Measurements from ENCODE around the gene GRM7. TPM values are rescaled to one million over a fixed set of nuclear protein-coding genes. Genes with fewer than 3 reads are reported as not detected.

The GRM7 gene
- total and polyA plus RNA-seq, 2 donors (not counting 1 experiment from before 2014, with no cell fraction given), result not detected

DNA sequence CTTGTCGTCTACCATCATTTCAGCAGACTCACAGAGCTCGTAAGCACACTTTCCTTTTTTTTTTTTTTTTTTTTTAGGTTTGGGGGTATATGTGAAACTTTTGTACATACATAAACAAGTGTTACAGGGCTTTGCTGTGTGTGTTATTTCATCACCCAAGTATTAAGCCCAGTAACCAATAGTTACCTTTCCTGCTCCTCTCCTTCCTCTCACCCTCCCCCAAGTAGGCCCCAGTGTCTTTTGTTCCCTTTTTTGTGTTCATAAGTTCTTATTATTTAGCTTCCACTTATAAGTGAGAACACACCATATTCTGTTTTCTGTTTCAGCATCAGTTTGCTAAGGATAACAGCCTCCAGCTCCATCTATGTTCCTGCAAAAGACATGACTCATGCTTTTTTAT lies 746.8 kb downstream of the GRM7 start:
- Histone ChIP-seq H3K79me2 (ENCODE audit: control insufficient read depth, insufficient read depth, low read length) (no peaks in the 10 kb centered on the region), H3K27me3 (replicated peaks in 1 of 4; ENCODE audit: control extremely low read depth in 1 of 4, control insufficient read depth in 3 of 4, insufficient read depth in 4 of 4, low read length in 3 of 4) (no peaks in the 10 kb centered on the region), H3K4me2 (replicated peaks; ENCODE audit: low read depth, low read length, poor library complexity, severe bottlenecking) (no peak overlapping the region), H3K4me3 (ENCODE audit: control extremely low read depth in 1 of 5, extremely low read depth in 1 of 5, insufficient read depth in 1 of 5, low read depth in 2 of 5, low read length in 4 of 5) (no peak overlapping the region), H3K9me3 (ENCODE audit: control extremely low read depth in 1 of 3, control insufficient read depth in 2 of 3, insufficient read depth in 1 of 3, low read length in 2 of 3) (no peaks in the 10 kb centered on the region), H4K20me1 (ENCODE audit: control insufficient read depth, insufficient read depth, low read length, poor library complexity, severe bottlenecking) (no peaks in the 10 kb centered on the region), H3K4me1 (ENCODE audit: control insufficient read depth in 2 of 2, insufficient read depth in 2 of 2, low read length in 2 of 2) (no peaks in the 10 kb centered on the region), H2AFZ (ENCODE audit: insufficient read depth, low read depth, low read length, poor library complexity, severe bottlenecking) (no peak overlapping the region), H3K36me3 (replicated peaks in 1 of 2; ENCODE audit: control extremely low read depth in 1 of 2, control insufficient read depth in 1 of 2, extremely low read depth in 1 of 2, insufficient read depth in 2 of 2, low read length in 1 of 2) (no peaks in the 10 kb centered on the region), H3K27ac (ENCODE audit: low read length in 2 of 2) (no peak overlapping the region), H3K9ac (ENCODE audit: low read length) (no peak overlapping the region)
- TF ChIP-seq CTCF (IDR thresholded peaks at IDR 0.05), result no peak
- no peak for TF ChIP-seq EZH2 (IDR thresholded peaks at IDR 0.05; ENCODE audit: borderline replicate concordance, insufficient read depth, low read depth, low read length, poor library complexity, severe bottlenecking)
- Mint-ChIP-seq H3K4me1 (no peaks in the 10 kb centered on the region), H3K9me3 (ENCODE audit: insufficient read depth) (peaks cover 2% of the 10 kb centered on the region), H3K27ac (no peak overlapping the region), H3K27me3 (no peaks in the 10 kb centered on the region), H3K4me3 (no peak overlapping the region)
- WGBS (ENCODE audit: insufficient coverage), result no CpG with 5 or more reads among the region's 2 CpGs
- ChIA-PET POLR2A (no interaction called here), CTCF (interaction anchor here (0.9 kb wide), 1 partner anchor 9 kb away, joined by 3 read pairs; no protein-coding TSS in a partner anchor)
- intact Hi-C loops (cut with micrococcal nuclease), result no loop called here
- DNase-seq, result no peak
- ATAC-seq (ENCODE audit: low read depth), result no peak

DNA sequence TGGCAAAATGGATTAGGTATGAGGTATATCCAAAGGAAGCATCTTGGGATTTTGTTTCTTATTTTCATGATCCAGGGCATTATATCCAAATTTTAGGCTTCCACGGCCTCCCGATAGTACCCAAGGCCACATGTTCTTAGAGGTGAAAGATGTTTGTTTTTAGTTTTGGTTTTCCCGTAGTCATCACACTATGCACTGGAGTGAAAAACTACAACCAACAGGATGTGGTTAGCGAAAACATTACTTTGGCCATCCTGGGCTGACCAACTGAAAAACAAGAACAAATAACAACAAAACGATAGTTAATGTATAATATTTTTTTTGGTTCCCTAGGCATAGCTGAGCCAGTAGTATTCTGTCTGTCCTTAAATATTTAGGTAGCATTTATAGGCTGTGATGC lies 749.7 kb downstream of the GRM7 start:
- H2AFZ ChIP-seq (ENCODE audit: insufficient read depth, low read depth, low read length, poor library complexity, severe bottlenecking), result no peak overlapping the region

More for the DNA sequence above, 749.7 kb downstream of the GRM7 start:
- H3K9me3 Mint-ChIP-seq (ENCODE audit: insufficient read depth), result peaks cover 2% of the 10 kb centered on the region
- ChIA-PET POLR2A (no interaction called here), CTCF (no interaction called here)
- Histone ChIP-seq H3K4me2 (replicated peaks; ENCODE audit: low read depth, low read length, poor library complexity, severe bottlenecking) (no peak overlapping the region), H3K27me3 (replicated peaks in 1 of 4; ENCODE audit: control extremely low read depth in 1 of 4, control insufficient read depth in 3 of 4, insufficient read depth in 4 of 4, low read length in 3 of 4) (no peaks in the 10 kb centered on the region), H3K79me2 (ENCODE audit: control insufficient read depth, insufficient read depth, low read length) (no peaks in the 10 kb centered on the region), H3K4me1 (ENCODE audit: control insufficient read depth in 2 of 2, insufficient read depth in 2 of 2, low read length in 2 of 2) (no peaks in the 10 kb centered on the region), H4K20me1 (ENCODE audit: control insufficient read depth, insufficient read depth, low read length, poor library complexity, severe bottlenecking) (no peaks in the 10 kb centered on the region), H3K9me3 (ENCODE audit: control extremely low read depth in 1 of 3, control insufficient read depth in 2 of 3, insufficient read depth in 1 of 3, low read length in 2 of 3) (no peaks in the 10 kb centered on the region), H3K36me3 (replicated peaks in 1 of 2; ENCODE audit: control extremely low read depth in 1 of 2, control insufficient read depth in 1 of 2, extremely low read depth in 1 of 2, insufficient read depth in 2 of 2, low read length in 1 of 2) (no peaks in the 10 kb centered on the region), H3K4me3 (ENCODE audit: control extremely low read depth in 1 of 5, extremely low read depth in 1 of 5, insufficient read depth in 1 of 5, low read depth in 2 of 5, low read length in 4 of 5) (no peak overlapping the region), H3K27ac (ENCODE audit: low read length in 2 of 2) (no peak overlapping the region), H3K9ac (ENCODE audit: low read length) (no peak overlapping the region)
- H3K27me3 Mint-ChIP-seq, result no peaks in the 10 kb centered on the region
- no peak for DNase-seq
- H3K4me3 Mint-ChIP-seq, result no peak overlapping the region
- H3K27ac Mint-ChIP-seq, result no peak overlapping the region
- H3K4me1 Mint-ChIP-seq, result no peaks in the 10 kb centered on the region
- no peak for TF ChIP-seq EZH2 (IDR thresholded peaks at IDR 0.05; ENCODE audit: borderline replicate concordance, insufficient read depth, low read depth, low read length, poor library complexity, severe bottlenecking)
- no peak for TF ChIP-seq CTCF (IDR thresholded peaks at IDR 0.05)
- intact Hi-C loops (cut with micrococcal nuclease), result no loop called here
- ATAC-seq (ENCODE audit: low read depth), result no peak
- WGBS (ENCODE audit: insufficient coverage), result no CpG with 5 or more reads among the region's 5 CpGs
